Mucosa of descending colon (tissue), 3 donors: ENCODE results near the gene SLC1A2. TPM values are rescaled to one million over a fixed set of nuclear protein-coding genes. Genes with fewer than 3 reads are reported as not detected.

ENCODE experiments used
- ATAC-seq: fragments of 200-7000 bp; cut with Tn5 transposase; one replicate; pipeline ENCODE4 v1.9.1; 2020; ENCODE audit warnings: mild to moderate bottlenecking, moderate library complexity
- DNase-seq, 3 donors: peaks; one replicate each; pipeline ENCODE4 v3.0.0-alpha.2; 2020
- H3K36me3 ChIP-seq: fragments of 200-600 bp; one replicate; pipeline ENCODE4 v1.8.0; 2021; ENCODE audit warnings: low read depth, mild to moderate bottlenecking
- H3K4me1 ChIP-seq: fragments of 200-600 bp; one replicate; pipeline ENCODE4 v1.8.0; 2021; ENCODE audit warnings: low read depth, mild to moderate bottlenecking
- H3K4me3 ChIP-seq: fragments of 200-600 bp; one replicate; pipeline ENCODE4 v1.8.0; 2021; ENCODE audit warnings: mild to moderate bottlenecking
- H3K9me3 ChIP-seq: fragments of 200-600 bp; one replicate; pipeline ENCODE4 v1.8.0; 2021; ENCODE audit warnings: mild to moderate bottlenecking
- CTCF ChIP-seq: fragments of 200-600 bp; IDR thresholded peaks from one replicate; pipeline ENCODE4 v1.8.0; 2022; ENCODE audit warnings: antibody characterized with exemption, mild to moderate bottlenecking
- intact Hi-C, 2 donors: fragments of 100-400 bp; cut with DNase I in 1 of 2; cut with micrococcal nuclease in 1 of 2; formaldehyde crosslinking; loops; one replicate each; pipeline versions ENCODE4 v1.11.0 to v1.11.1; 2022; cut with DNase I, micrococcal nuclease
- total RNA-seq, 3 donors: library from RNA; stranded (reverse); fragmentation: NEBNext Ultra II Directional in 2 of 3; extraction: Animal tissue kit (Norgen Biotek cat#: 25700) in 2 of 3; gene quantifications; one replicate each; pipeline versions ENCODE4 v1.2.1 to v1.2.4, GENCODE V29; 2021 to 2023
- donor health status: DM: no; HTN: no; CAD: no; lungs with moderate emphysema.
- donor health status: DM: no; HTN: no; CAD: no.
- donor health status: DM: no; HTN: yes; CAD: no.

Gene SLC1A2
- total RNA-seq, 3 donors from 2014 or later, result 0.12 to 1.1 (median 0.32) TPM

GRCh38 chr11:35321532-35322317 is 97.6 kb downstream of the SLC1A2 start:
- no peaks in the 10 kb centered on the region for H3K9me3 ChIP-seq
- no peak overlapping the region for H3K4me3 ChIP-seq
- ATAC-seq, result no peak
- intact Hi-C loops, result no loop called here
- H3K36me3 ChIP-seq, result no peaks in the 10 kb centered on the region
- H3K4me1 ChIP-seq, result no peaks in the 10 kb centered on the region
- no peak for DNase-seq
- no peak for TF ChIP-seq CTCF

GRCh38 chr11:35321111-35321510 is 98.2 kb downstream of the SLC1A2 start:
- TF ChIP-seq CTCF, result no peak
- no peak for ATAC-seq
- no peaks in the 10 kb centered on the region for H3K4me1 ChIP-seq
- DNase-seq, result no peak
- no peak overlapping the region for H3K4me3 ChIP-seq
- no peaks in the 10 kb centered on the region for H3K9me3 ChIP-seq
- no peaks in the 10 kb centered on the region for H3K36me3 ChIP-seq
- intact Hi-C loops, result no loop called here

- H3K36me3 ChIP-seq, result no peaks in the 10 kb centered on the region
Observed at GRCh38 chr11:35318977-35319925, 100.1 kb downstream of the SLC1A2 start.

GRCh38 chr11:35318309-35318708 is 101.0 kb downstream of the SLC1A2 start:
- ATAC-seq (no peak), DNase-seq (no peak)
- Histone ChIP-seq H3K4me3 (no peak overlapping the region), H3K36me3 (no peaks in the 10 kb centered on the region), H3K4me1 (no peaks in the 10 kb centered on the region), H3K9me3 (no peaks in the 10 kb centered on the region)
- TF ChIP-seq CTCF, result no peak
- intact Hi-C loops, result no loop called here

More at GRCh38 chr11:35318977-35319925, 100.1 kb downstream of the SLC1A2 start:
- ATAC-seq (no peak), DNase-seq (no peak)
- no peak overlapping the region for H3K4me3 ChIP-seq
- intact Hi-C loops, result no loop called here
- H3K4me1 ChIP-seq, result no peaks in the 10 kb centered on the region
- H3K9me3 ChIP-seq, result no peaks in the 10 kb centered on the region
- no peak for TF ChIP-seq CTCF

- DNase-seq, result no peak
- H3K4me3 ChIP-seq, result no peak overlapping the region
- no peaks in the 10 kb centered on the region for H3K9me3 ChIP-seq
- no peaks in the 10 kb centered on the region for H3K4me1 ChIP-seq
- H3K36me3 ChIP-seq, result no peaks in the 10 kb centered on the region
- ATAC-seq, result no peak
- TF ChIP-seq CTCF, result no peak
- intact Hi-C loops, result no loop called here
Observed at GRCh38 chr11:35317253-35317652, 102.1 kb downstream of the SLC1A2 start.
